HCT116 (cell line): ENCODE data around the gene WDR26. TPM values are rescaled to one million over a fixed set of nuclear protein-coding genes. Genes with fewer than 3 reads are reported as not detected.

Source experiments
- ATAC-seq: fragments of 200-7000 bp; cut with Tn5 transposase; 2 replicates; pipeline ENCODE4 v1.9.1; 2020; ENCODE audit warnings: mild to moderate bottlenecking, moderate library complexity
- BruUV-seq: library from RNA; stranded (reverse); fragments of 400-500 nt; replicated peaks from 2 replicates; lab custom pipeline; 2021; lab: Mats Ljungman, UMichigan
- CTCF ChIA-PET: fragments of 300-600 bp; sonication (Branson Sonifier 250); formaldehyde crosslinking; loops from one replicate; lab custom pipeline; 2021; ENCODE audit warnings: antibody characterized with exemption; lab: Charles Lee
- POLR2A ChIA-PET: fragments of 300-600, 350-600 bp; sonication (Branson Sonifier 250); formaldehyde crosslinking; loops from one replicate; lab custom pipeline; 2021; ENCODE audit warnings: antibody characterized with exemption; lab: Charles Lee
- RAD21 ChIA-PET, 2 experiments: fragments of 300-600 bp; sonication (Branson Sonifier 250); formaldehyde crosslinking; loops; one replicate each; lab custom pipeline; 2023; ENCODE audit warnings: low total read pairs in 2 of 2; ENCODE audit not compliant: uncharacterized antibody in 2 of 2, unreplicated experiment in 2 of 2, low non-redundant PET in 1 of 2; lab: Charles Lee
- DNase-seq: peaks from one replicate; pipeline ENCODE4 v3.0.0-alpha.2; 2010; ENCODE audit warnings: low read depth, low spot score
- H2AFZ ChIP-seq: fragments of 200-600 bp; shearing (Covaris generic), sonication (generic); 2 replicates; pipeline ENCODE4 v1.6.1; 2017; ENCODE audit warnings: low read depth, mixed run types, mixed read lengths, antibody characterized with exemption, low read length; ENCODE audit not compliant: poor library complexity, severe bottlenecking
- H3K27ac ChIP-seq: 2 replicates; pipeline ENCODE4 v1.5.1; 2012; ENCODE audit warnings: low read depth, low read length
- H3K27me3 ChIP-seq: fragments of 200-600 bp; sonication (generic); 2 replicates; pipeline ENCODE4 v1.6.1; 2016; ENCODE audit warnings: mixed run types, low read length, mixed read lengths; ENCODE audit not compliant: insufficient read depth
- H3K36me3 ChIP-seq, 2 experiments: fragments of 200-500 bp in 1 of 2; fragments of 200-600 bp in 1 of 2; sonication (Bioruptor generic) in 1 of 2; sonication (generic) in 1 of 2; 2 replicates each; pipeline versions ENCODE4 v1.5.1 to v1.6.1; 2014 to 2016; ENCODE audit warnings: low read length in 2 of 2, inconsistent platforms in 1 of 2, mixed read lengths in 1 of 2, mixed run types in 1 of 2; ENCODE audit not compliant: insufficient read depth in 2 of 2, control insufficient read depth in 1 of 2
- H3K4me1 ChIP-seq, 2 experiments: fragments of 200-600 bp in 1 of 2; sonication (generic) in 1 of 2; 2 replicates each; pipeline versions ENCODE4 v1.5.1 to v1.6.1; 2012 to 2017; ENCODE audit warnings: low read length in 2 of 2, inconsistent platforms in 1 of 2, mild to moderate bottlenecking in 1 of 2, mixed read lengths in 1 of 2, mixed run types in 1 of 2, moderate library complexity in 1 of 2; ENCODE audit not compliant: insufficient read depth in 2 of 2, control insufficient read depth in 1 of 2
- H3K4me2 ChIP-seq: fragments of 200-600 bp; sonication (generic); 2 replicates; pipeline ENCODE4 v1.6.1; 2017; ENCODE audit warnings: mixed run types, low read length, mixed read lengths
- H3K4me3 ChIP-seq, 2 experiments: fragments of 200-600 bp in 1 of 2; sonication (generic) in 1 of 2; replicated peaks in 1 of 2; 2 replicates each; pipeline ENCODE4 v1.5.1; 2011 to 2016; ENCODE audit warnings: low read length in 2 of 2, control low read depth in 1 of 2, low read depth in 1 of 2, mild to moderate bottlenecking in 1 of 2, mixed read lengths in 1 of 2, mixed run types in 1 of 2
- H3K79me2 ChIP-seq: fragments of 200-600 bp; sonication (generic); 2 replicates; pipeline ENCODE4 v1.6.1; 2017; ENCODE audit warnings: mild to moderate bottlenecking, mixed run types, low read length, moderate library complexity, mixed read lengths; ENCODE audit not compliant: insufficient read depth
- H3K9ac ChIP-seq: fragments of 200-600 bp; sonication (generic); 2 replicates; pipeline ENCODE4 v1.6.1; 2016; ENCODE audit warnings: low read length, mixed read lengths
- H3K9me2 ChIP-seq: fragments of 200-600 bp; sonication (generic), shearing (Covaris generic); 2 replicates; pipeline ENCODE4 v1.6.1; 2017; ENCODE audit warnings: mixed run types, mild to moderate bottlenecking, moderate library complexity; ENCODE audit not compliant: insufficient read depth
- H3K9me3 ChIP-seq, 2 experiments: fragments of 200-500 bp in 1 of 2; fragments of 200-600 bp in 1 of 2; sonication (Bioruptor generic) in 1 of 2; sonication (generic) in 1 of 2; 2 replicates each; pipeline ENCODE4 v1.6.1; 2014 to 2017; ENCODE audit warnings: low read length in 2 of 2, mixed read lengths in 2 of 2, inconsistent platforms in 1 of 2, low read depth in 1 of 2, mild to moderate bottlenecking in 1 of 2, mixed run types in 1 of 2, moderate library complexity in 1 of 2; ENCODE audit not compliant: control insufficient read depth in 1 of 2, insufficient read depth in 1 of 2
- H4K20me1 ChIP-seq: fragments of 200-600 bp; sonication (generic), shearing (Covaris generic); 2 replicates; pipeline ENCODE4 v1.6.1; 2017; ENCODE audit warnings: mixed run types, mild to moderate bottlenecking, moderate library complexity; ENCODE audit not compliant: insufficient read depth
- EGR1 ChIP-seq: IDR thresholded peaks from 2 replicates; pipeline ENCODE4 v1.6.1; 2012; ENCODE audit warnings: low read depth
- POLR2A ChIP-seq: IDR thresholded peaks from 2 replicates; pipeline ENCODE4 v1.7.0; 2011; ENCODE audit warnings: borderline replicate concordance; ENCODE audit not compliant: insufficient read depth, insufficient read length; ENCODE audit errors: extremely low read depth
- TCF7L2 ChIP-seq: IDR thresholded peaks from 2 replicates; pipeline ENCODE4 v1.7.0; 2011; ENCODE audit warnings: borderline replicate concordance, inconsistent platforms; ENCODE audit not compliant: insufficient read depth, insufficient read length; ENCODE audit errors: extremely low read depth
- ZFX ChIP-seq: fragments of 450-650 bp; IDR thresholded peaks from 2 replicates; pipeline ENCODE4 v1.6.1; 2017
- intact Hi-C: fragments of 100-400 bp; cut with micrococcal nuclease; formaldehyde crosslinking; loops from 2 replicates; pipeline ENCODE4 v1.10.0; 2022
- total RNA-seq: library from RNA; stranded (reverse); gene quantifications from one replicate; pipeline ENCODE4 v1.2.1, GENCODE V29; 2021; ENCODE audit not compliant: unreplicated experiment

WDR26 gene
- total RNA-seq, 1 experiment from 2014 or later, result 57.2 TPM

DNA sequence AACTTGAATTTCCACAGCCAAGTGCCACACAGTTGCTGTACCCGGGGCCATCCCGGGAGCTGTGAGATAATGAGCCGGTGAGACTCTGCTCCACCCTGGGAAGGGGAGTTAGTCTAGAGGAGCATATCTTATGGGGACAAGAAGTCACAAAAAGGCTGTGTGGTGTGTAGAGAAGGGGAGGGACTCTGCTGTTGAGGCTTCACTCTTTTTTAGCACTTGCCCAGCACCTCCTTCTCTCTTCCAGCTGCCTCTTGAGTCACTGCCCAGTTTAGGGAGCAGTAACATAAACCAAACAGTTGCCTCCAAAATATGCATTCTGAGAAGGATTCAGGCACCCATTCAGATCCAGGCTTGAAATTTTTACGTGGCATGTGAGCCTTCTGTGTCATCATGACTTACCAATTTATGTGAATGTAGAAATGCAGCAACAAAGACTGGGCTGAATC is 744 bp upstream of the WDR26 start:
- ATAC-seq (peak; percentile 37), DNase-seq (no peak)
- Histone ChIP-seq H3K27ac (peak overlapping the region; percentile 81), H2AFZ (peak overlapping the region; percentile 75), H3K9me2 (no peaks in the 10 kb centered on the region), H4K20me1 (peaks cover 3% of the 10 kb centered on the region; the same call in 1 of the 2 replicates), H3K4me3 (peak overlapping the region; percentile 87 to 93), H3K36me3 (peaks cover 4 to 5% of the 10 kb centered on the region in 2 experiments; a peak in 2 of 4 replicates), H3K79me2 (peaks cover 54% of the 10 kb centered on the region), H3K27me3 (no peaks in the 10 kb centered on the region), H3K4me2 (peak overlapping the region; percentile 82), H3K9me3 (no peaks in the 10 kb centered on the region), H3K9ac (peak overlapping the region; percentile 83)
- RAD21 ChIA-PET, result interaction anchor here in 1 of 2 experiments (0.6 kb wide), 1 partner anchor 58 kb away, joined by 3 read pairs; no protein-coding TSS in a partner anchor
- BruUV-seq, result no TSS peak
- CTCF ChIA-PET, result no interaction called here
- intact Hi-C loops, result loop anchor here (10.0 kb wide), 1 partner anchor 489 kb away; the partner anchor contains the start of gene DNAH14
- POLR2A ChIA-PET, result no interaction called here
- TF ChIP-seq POLR2A (no peak), ZFX (no peak; the same call in 1 of the 2 replicates), TCF7L2 (no peak)
- TF ChIP-seq, all 23 proteins: peak for 0
- H3K4me1 ChIP-seq, result peaks cover 14 to 30% of the 10 kb centered on the region in 2 experiments; a peak in 3 of 4 replicates

DNA sequence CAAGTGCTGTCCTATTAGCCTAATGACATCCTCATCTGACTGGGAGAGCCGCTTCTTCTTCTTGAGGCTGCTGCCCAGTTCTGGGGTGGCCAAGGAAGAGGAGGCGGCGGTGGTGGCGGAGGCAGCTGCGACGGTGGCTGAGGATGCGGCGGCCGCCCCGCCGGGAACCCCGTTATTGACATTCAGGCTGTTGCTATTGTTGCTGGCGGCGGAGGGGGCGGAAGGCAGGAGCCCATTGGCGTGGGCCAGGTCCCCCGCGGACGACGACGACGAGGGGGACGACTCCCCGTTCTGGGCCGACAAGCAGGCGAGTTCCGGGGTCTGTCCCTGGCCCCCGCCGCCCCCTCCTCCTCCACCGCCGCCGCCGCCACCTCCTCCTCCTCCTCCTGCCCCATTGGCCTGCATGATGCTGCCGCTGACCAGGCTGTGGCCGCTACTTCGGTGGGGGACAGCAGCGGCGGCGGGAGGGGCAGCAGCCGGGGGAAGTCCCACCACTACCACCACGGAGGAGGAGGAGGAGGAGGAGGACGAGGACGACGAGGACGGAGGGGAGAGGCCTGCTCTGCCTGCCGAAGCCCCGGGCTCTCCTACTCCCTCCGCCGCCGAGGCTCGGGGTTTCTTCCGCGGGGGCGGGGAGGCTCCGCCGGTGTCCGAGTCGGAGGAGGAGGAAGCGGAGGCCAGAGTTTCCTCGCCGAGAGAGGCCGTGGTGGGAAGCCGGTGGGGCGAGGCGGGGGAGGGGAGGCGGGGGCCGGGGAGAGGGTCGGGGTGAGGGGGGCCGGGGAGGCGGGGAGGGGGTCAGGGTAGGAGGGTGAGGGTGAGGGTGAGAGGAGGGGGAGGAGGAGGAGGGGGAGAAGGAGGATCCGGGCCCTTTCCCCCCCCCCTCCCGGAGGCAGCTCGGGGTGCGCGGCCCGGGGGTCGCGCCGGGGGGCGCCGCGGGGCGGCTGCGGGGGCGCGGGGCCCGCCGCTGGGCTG is 610 bp downstream of the WDR26 start:
- TF ChIP-seq EGR1 (peak; percentile 46; the same call in 1 of the 2 replicates), POLR2A (no peak), ZFX (peak; percentile 88)
- BruUV-seq, result no TSS peak
- Histone ChIP-seq H3K4me2 (peak overlapping the region; percentile 81), H3K27me3 (no peaks in the 10 kb centered on the region), H3K4me1 (peaks cover 14 to 30% of the 10 kb centered on the region in 2 experiments; a peak in 3 of 4 replicates), H3K4me3 (peak overlapping the region; percentile 87 to 93), H3K27ac (peak overlapping the region; percentile 81; the same call in 1 of the 2 replicates), H3K36me3 (peaks cover 9 to 14% of the 10 kb centered on the region in 2 experiments; a peak in 3 of 4 replicates), H3K9me3 (no peaks in the 10 kb centered on the region), H3K9me2 (no peaks in the 10 kb centered on the region), H2AFZ (no peak overlapping the region), H3K9ac (peak overlapping the region; percentile 83), H4K20me1 (peaks cover 3% of the 10 kb centered on the region; the same call in 1 of the 2 replicates), H3K79me2 (peaks cover 67% of the 10 kb centered on the region)
- POLR2A ChIA-PET, result no interaction called here
- DNase-seq (no peak), ATAC-seq (peak; percentile 30)
- RAD21 ChIA-PET, result interaction anchor here in 1 of 2 experiments (0.6 kb wide), 1 partner anchor 321 kb away, joined by 3 read pairs; no protein-coding TSS in a partner anchor
- CTCF ChIA-PET, result no interaction called here
- intact Hi-C loops, result loop anchor here (10.0 kb wide), 1 partner anchor 491 kb away; the partner anchor contains the start of gene DNAH14
